ENCODE results near the gene PAPPA2. TPM values are rescaled to one million over a fixed set of nuclear protein-coding genes. Genes with fewer than 3 reads are reported as not detected.
"Not testable (repeated sequence)": the region's sequence is repeated elsewhere in the genome, so short reads cannot be mapped to it uniquely, and the experiment has no call there.

The PAPPA2 gene
- total and polyA plus RNA-seq, 2 donors (not counting 1 experiment from before 2014, with no cell fraction given), result not detected

- DNase-seq, result no peak
- no peak overlapping the region for H3K9ac ChIP-seq (ENCODE audit: low read length)
- H3K9me3 ChIP-seq (ENCODE audit: control extremely low read depth in 1 of 3, control insufficient read depth in 2 of 3, insufficient read depth in 1 of 3, low read length in 2 of 3), result peaks cover 0 to 3% (median 0%) of the 10 kb centered on the region in 3 donors
- no peak overlapping the region for H3K27ac ChIP-seq (ENCODE audit: low read length in 2 of 2)
- intact Hi-C loops (cut with micrococcal nuclease), result loop anchor here (2.0 kb wide), 1 partner anchor 320 kb away; no protein-coding TSS in a partner anchor
- Mint-ChIP-seq H3K27ac (no peak overlapping the region), H3K9me3 (ENCODE audit: insufficient read depth) (no peaks in the 10 kb centered on the region), H3K4me1 (peaks cover 2% of the 10 kb centered on the region), H3K27me3 (peaks cover 23% of the 10 kb centered on the region), H3K4me3 (no peak overlapping the region)
- H4K20me1 ChIP-seq (ENCODE audit: control insufficient read depth, insufficient read depth, low read length, poor library complexity, severe bottlenecking), result no peaks in the 10 kb centered on the region
- H3K4me1 ChIP-seq (ENCODE audit: control insufficient read depth in 2 of 2, insufficient read depth in 2 of 2, low read length in 2 of 2), result no peaks in the 10 kb centered on the region
- 89% methylated on average over 3 of the region's 4 CpGs for WGBS (ENCODE audit: insufficient coverage)
- H2AFZ ChIP-seq (ENCODE audit: insufficient read depth, low read depth, low read length, poor library complexity, severe bottlenecking), result no peak overlapping the region
- no peaks in the 10 kb centered on the region for H3K79me2 ChIP-seq (ENCODE audit: control insufficient read depth, insufficient read depth, low read length)
- no peaks in the 10 kb centered on the region for H3K36me3 ChIP-seq (replicated peaks in 1 of 2; ENCODE audit: control extremely low read depth in 1 of 2, control insufficient read depth in 1 of 2, extremely low read depth in 1 of 2, insufficient read depth in 2 of 2, low read length in 1 of 2)
- H3K4me3 ChIP-seq (ENCODE audit: control extremely low read depth in 1 of 5, extremely low read depth in 1 of 5, insufficient read depth in 1 of 5, low read depth in 2 of 5, low read length in 4 of 5), result no peak overlapping the region
- CTCF ChIA-PET, result interaction anchor here (1.0 to 3.3 kb wide), 6 partner anchors 12 to 145 kb away, joined by 3 to 9 read pairs (median 3); no protein-coding TSS in a partner anchor
- no peak for TF ChIP-seq EZH2 (IDR thresholded peaks at IDR 0.05; ENCODE audit: borderline replicate concordance, insufficient read depth, low read depth, low read length, poor library complexity, severe bottlenecking)
- TF ChIP-seq CTCF (IDR thresholded peaks at IDR 0.05), result no peak
- H3K27me3 ChIP-seq (replicated peaks in 1 of 4; ENCODE audit: control extremely low read depth in 1 of 4, control insufficient read depth in 3 of 4, insufficient read depth in 4 of 4, low read length in 3 of 4), result no peaks in the 10 kb centered on the region
- H3K4me2 ChIP-seq (replicated peaks; ENCODE audit: low read depth, low read length, poor library complexity, severe bottlenecking), result no peak overlapping the region
- no peak for ATAC-seq (ENCODE audit: low read depth)
- POLR2A ChIA-PET, result no interaction called here
Observed at GRCh38 chr1:176560681-176561080, 97.7 kb downstream of the PAPPA2 start.

- H4K20me1 ChIP-seq (ENCODE audit: control insufficient read depth, insufficient read depth, low read length, poor library complexity, severe bottlenecking); ATAC-seq (ENCODE audit: low read depth); H3K27ac Mint-ChIP-seq; H3K9ac ChIP-seq (ENCODE audit: low read length); H3K4me2 ChIP-seq (replicated peaks; ENCODE audit: low read depth, low read length, poor library complexity, severe bottlenecking); H3K79me2 ChIP-seq (ENCODE audit: control insufficient read depth, insufficient read depth, low read length); H2AFZ ChIP-seq (ENCODE audit: insufficient read depth, low read depth, low read length, poor library complexity, severe bottlenecking); H3K9me3 ChIP-seq (ENCODE audit: control extremely low read depth in 1 of 3, control insufficient read depth in 2 of 3, insufficient read depth in 1 of 3, low read length in 2 of 3); H3K4me3 Mint-ChIP-seq; DNase-seq; H3K4me1 ChIP-seq (ENCODE audit: control insufficient read depth in 2 of 2, insufficient read depth in 2 of 2, low read length in 2 of 2); H3K27me3 ChIP-seq (replicated peaks in 1 of 4; ENCODE audit: control extremely low read depth in 1 of 4, control insufficient read depth in 3 of 4, insufficient read depth in 4 of 4, low read length in 3 of 4); H3K27ac ChIP-seq (ENCODE audit: low read length in 2 of 2); H3K36me3 ChIP-seq (replicated peaks in 1 of 2; ENCODE audit: control extremely low read depth in 1 of 2, control insufficient read depth in 1 of 2, extremely low read depth in 1 of 2, insufficient read depth in 2 of 2, low read length in 1 of 2); H3K9me3 Mint-ChIP-seq (ENCODE audit: insufficient read depth); H3K4me3 ChIP-seq (ENCODE audit: control extremely low read depth in 1 of 5, extremely low read depth in 1 of 5, insufficient read depth in 1 of 5, low read depth in 2 of 5, low read length in 4 of 5); H3K4me1 Mint-ChIP-seq; POLR2A ChIA-PET: not testable (repeated sequence)
- peaks cover 18% of the 10 kb centered on the region for H3K27me3 Mint-ChIP-seq
- intact Hi-C loops (cut with micrococcal nuclease), result loop anchor here (2.0 kb wide), 1 partner anchor 319 kb away; no protein-coding TSS in a partner anchor
- WGBS (ENCODE audit: insufficient coverage), result 93% methylated on average over 6 of the region's 7 CpGs
- CTCF ChIA-PET, result interaction anchor here (1.1 to 3.3 kb wide), 2 partner anchors 13 to 15 kb away, joined by 3 to 9 read pairs; no protein-coding TSS in a partner anchor
Observed at GRCh38 chr1:176561761-176562160, 98.8 kb downstream of the PAPPA2 start.

Data from B cell (primary cell).